GM19025 (cell line): ENCODE measurements around the gene AQP1.

Source experiments
- ATAC-seq: cut with Tn5 transposase; IDR thresholded peaks from one replicate; pipeline ENCODE4 v1.9.1; 2021; ENCODE audit warnings: mild to moderate bottlenecking, low read depth, moderate library complexity; ENCODE audit not compliant: unreplicated experiment

The AQP1 gene

DNA sequence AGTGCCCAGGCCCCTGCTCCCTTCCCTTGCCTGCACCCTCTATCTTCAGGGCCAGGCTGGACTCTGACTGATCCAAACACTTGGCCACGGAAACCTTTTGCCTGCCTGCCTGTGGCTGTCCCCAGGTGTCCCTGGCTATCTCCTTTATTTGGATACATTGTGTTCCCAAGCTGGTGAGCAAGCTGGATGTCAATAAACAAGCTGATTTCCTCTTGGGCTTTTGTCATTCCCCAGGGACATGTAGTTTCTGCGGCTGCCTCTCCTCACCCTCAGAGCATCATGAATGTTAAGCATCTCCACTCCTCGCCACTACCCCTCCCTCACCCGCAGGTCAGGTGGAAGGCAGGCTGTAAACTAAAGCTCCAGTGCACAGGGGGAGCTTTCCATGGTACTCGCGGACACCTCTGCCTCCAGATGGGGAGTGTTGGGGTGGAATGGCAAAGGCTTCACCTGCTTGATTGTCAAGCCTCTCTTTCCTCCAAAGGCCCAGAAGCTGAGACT is 59.0 kb downstream of the AQP1 start:
- ATAC-seq: no peak

DNA sequence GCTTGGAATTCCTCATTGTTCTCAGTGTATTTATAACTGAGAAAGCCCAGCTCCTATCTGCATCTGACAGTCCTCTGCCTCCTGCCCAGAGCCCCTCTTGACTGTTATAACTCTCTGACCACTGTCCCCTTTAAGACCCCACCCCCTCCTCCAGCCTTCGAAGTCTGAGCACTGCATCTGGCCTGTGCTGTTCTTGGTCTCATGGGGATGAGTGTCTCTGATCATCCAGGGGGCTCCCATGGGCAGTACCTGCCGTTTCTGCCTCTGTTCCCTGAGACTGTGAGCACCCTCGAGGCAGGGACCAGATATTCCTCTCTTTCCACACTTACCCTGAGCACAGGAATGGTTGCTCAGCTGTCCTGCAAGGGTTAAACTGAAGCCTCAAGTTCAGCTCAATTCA is 59.8 kb downstream of the AQP1 start:
- ATAC-seq: no peak

DNA sequence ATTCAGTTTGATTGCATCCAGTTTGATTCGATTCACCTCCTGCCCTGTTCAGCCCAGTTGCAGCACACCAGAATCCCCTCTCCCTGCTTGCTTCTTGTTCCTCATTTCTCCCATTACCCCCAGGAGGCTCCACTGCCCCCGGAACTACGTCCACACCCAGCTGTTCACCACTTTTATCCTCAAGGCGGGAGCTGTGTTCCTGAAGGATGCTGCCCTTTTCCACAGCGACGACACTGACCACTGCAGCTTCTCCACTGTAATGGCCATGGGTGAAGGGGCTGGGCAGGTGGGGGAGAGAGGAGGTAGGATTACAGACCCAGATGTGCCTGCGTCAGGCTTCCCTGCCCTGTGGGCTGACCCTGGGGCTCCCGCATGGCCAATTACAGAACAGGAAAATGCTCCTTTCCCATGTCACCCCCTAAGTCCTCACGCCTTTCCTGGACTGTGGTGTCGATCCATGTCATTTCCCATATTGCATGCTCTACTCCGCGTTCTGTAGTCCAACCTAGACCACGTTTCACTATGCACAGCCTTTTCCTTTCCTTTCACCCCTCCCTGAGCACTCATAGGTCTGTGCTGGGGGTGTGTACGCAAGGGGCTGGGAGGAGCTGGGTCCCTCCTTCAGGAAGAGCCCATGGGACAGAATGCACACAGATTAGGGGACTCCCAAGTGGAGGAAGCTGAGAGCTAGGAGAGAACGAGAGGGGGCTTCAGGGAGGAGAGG is 60.3 kb downstream of the AQP1 start:
- ATAC-seq: no peak

DNA sequence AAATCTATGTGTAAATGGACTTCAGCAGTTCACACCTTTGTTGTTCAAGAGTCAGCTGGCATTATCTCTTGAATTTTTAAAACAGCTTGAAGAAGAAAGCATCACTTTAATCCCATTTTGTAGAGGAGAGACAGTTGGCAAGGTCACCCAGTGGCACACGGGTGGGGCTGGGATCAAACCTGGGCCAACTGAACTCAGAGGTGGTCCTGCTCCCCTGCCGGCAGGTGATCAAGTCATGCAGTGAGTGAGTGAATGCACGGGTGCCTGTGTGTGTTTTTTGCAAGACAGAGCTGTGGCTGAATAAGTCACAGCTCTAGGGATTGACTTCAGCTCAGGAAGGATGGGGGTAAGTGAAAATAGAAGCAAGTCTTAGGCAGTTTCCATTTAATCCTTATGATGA is 61.6 kb downstream of the AQP1 start:
- no peak for ATAC-seq

DNA sequence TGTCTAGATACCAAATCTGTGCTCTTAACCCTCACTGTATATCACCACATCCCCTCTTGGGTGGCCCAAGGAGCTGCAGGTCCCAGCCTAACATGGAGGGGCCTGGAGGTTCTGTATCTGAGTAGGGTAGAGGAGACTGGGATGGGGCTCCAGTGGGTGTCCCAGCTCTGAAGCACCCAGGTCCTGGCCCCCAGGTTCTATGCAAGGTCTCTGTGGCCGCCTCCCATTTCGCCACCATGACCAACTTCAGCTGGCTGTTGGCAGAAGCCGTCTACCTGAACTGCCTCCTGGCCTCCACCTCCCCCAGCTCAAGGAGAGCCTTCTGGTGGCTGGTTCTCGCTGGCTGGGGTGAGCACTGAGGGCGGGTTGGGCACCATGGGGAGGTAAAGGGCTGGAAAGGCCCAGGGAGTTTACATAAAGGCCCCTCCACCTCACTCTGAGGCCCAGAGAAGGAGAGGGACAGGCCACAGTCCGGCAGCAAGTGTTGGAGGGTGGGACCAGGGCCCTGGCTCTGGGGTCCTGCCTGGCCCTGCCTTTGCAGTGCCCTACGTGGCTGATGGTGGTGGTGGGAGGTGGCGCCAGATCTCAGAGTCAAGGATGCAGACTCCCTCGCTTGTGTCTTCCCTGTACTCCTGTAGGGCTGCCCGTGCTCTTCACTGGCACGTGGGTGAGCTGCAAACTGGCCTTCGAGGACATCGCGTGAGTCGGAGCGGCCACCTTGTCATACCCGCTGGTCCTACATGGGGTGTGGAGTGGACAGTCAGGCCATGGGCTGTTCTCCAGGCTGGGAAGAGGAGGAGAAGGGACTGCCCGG is 62.3 kb downstream of the AQP1 start:
- no peak for ATAC-seq

DNA sequence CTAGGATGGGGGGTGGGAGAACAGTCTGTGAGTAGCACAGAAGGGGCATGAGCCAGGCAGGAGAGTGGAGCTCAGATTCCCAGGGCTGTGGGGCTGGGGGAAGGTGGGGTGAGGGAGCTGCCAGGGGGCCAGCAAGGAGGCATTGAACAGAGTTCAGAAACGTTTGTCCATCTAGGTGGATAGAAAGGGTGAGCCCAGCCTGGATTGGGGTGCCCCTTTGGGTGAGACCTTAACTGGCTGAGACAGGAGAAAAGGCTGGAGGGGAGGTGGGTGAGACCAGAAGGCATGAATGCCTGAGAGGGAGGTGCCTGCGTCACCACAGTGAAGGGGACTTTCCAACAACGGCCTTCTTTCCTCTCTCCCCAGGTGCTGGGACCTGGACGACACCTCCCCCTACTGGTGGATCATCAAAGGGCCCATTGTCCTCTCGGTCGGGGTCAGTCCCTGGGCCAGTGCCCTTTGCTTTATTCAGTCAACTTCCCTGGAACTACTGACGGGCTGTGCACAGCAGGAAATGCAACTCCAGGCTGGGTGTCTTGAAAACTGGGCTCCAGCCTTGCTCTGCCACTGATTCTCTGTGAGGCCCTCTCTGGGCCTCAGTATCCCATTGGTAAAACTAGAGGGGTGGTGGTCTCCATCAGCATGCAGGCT is 63.1 kb downstream of the AQP1 start:
- peak; percentile 93 for ATAC-seq
